Measurements from ENCODE around the gene MSN.

DNA sequence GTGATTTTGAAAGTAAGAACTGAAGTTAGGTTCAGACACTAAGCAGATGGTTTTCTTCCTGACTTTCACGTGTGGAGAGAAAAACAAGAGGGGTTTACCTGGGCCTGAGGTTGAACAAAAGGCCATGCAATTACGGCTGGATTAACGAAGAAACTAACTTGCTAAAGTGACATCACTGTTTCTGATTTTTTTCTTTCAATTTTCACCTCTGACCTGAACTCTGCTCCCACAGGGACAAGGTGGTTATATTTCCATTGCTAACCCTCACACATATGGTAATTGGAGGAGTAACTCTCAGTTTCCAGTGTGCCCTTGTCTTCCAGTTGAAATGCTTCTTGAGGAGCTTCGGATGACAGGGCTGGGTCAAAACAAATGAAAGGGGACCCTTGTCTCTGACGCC is 38.0 kb downstream of the MSN start:
- TF ChIP-seq, protein P1, sequence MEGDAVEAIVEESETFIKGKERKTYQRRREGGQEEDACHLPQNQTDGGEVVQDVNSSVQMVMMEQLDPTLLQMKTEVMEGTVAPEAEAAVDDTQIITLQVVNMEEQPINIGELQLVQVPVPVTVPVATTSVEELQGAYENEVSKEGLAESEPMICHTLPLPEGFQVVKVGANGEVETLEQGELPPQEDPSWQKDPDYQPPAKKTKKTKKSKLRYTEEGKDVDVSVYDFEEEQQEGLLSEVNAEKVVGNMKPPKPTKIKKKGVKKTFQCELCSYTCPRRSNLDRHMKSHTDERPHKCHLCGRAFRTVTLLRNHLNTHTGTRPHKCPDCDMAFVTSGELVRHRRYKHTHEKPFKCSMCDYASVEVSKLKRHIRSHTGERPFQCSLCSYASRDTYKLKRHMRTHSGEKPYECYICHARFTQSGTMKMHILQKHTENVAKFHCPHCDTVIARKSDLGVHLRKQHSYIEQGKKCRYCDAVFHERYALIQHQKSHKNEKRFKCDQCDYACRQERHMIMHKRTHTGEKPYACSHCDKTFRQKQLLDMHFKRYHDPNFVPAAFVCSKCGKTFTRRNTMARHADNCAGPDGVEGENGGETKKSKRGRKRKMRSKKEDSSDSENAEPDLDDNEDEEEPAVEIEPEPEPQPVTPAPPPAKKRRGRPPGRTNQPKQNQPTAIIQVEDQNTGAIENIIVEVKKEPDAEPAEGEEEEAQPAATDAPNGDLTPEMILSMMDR (optimal IDR thresholded peaks at IDR 0.05 in 1 of 3, IDR thresholded peaks at IDR 0.05 in 1 of 3, conservative IDR thresholded peaks at IDR 0.05 in 1 of 3; ENCODE audit: extremely low read depth in 1 of 3, insufficient read depth in 2 of 3, low read length in 3 of 3): no peak
- TF ChIP-seq EZH2 (IDR thresholded peaks at IDR 0.05; ENCODE audit: low read length): no peak

Measured in keratinocyte (primary cell).